ENCODE results near the gene TPO. TPM values are rescaled to one million over a fixed set of nuclear protein-coding genes. Genes with fewer than 3 reads are reported as not detected.

The TPO gene
- total RNA-seq, 2 donors from 2014 or later: 0.80 to 0.94 TPM

- no peak overlapping the region for H3K9ac ChIP-seq (ENCODE audit: low read depth in 2 of 2, low read length in 2 of 2)
- H3K4me1 ChIP-seq: no peaks in the 10 kb centered on the region
- no peak for DNase-seq
- no peak overlapping the region for H3K27ac ChIP-seq
- intact Hi-C loops (cut with DNase I): no loop called here
- H3K27me3 ChIP-seq: no peaks in the 10 kb centered on the region
- H3K4me3 ChIP-seq: no peak overlapping the region
- no peak for TF ChIP-seq CTCF (IDR thresholded peaks at IDR 0.05)
- H3K36me3 ChIP-seq: no peaks in the 10 kb centered on the region
- no peaks in the 10 kb centered on the region for H3K9me3 ChIP-seq
Observed at GRCh38 chr2:1397350-1397749, 15.9 kb upstream of the TPO start.

GRCh38 chr2:1398191-1398590, 15.1 kb upstream of the TPO start:
- no peaks in the 10 kb centered on the region for H3K27me3 ChIP-seq
- no peaks in the 10 kb centered on the region for H3K4me1 ChIP-seq
- TF ChIP-seq CTCF (IDR thresholded peaks at IDR 0.05): no peak
- no peak for DNase-seq
- no peak overlapping the region for H3K9ac ChIP-seq (ENCODE audit: low read depth in 2 of 2, low read length in 2 of 2)
- no peaks in the 10 kb centered on the region for H3K36me3 ChIP-seq
- no peak overlapping the region for H3K4me3 ChIP-seq
- H3K27ac ChIP-seq: no peak overlapping the region
- no peaks in the 10 kb centered on the region for H3K9me3 ChIP-seq
- intact Hi-C loops (cut with DNase I): no loop called here

- Histone ChIP-seq H3K4me1 (no peaks in the 10 kb centered on the region), H3K36me3 (no peaks in the 10 kb centered on the region), H3K9me3 (no peaks in the 10 kb centered on the region), H3K4me3 (no peak overlapping the region), H3K27ac (no peak overlapping the region), H3K27me3 (no peaks in the 10 kb centered on the region), H3K9ac (ENCODE audit: low read depth in 2 of 2, low read length in 2 of 2) (no peak overlapping the region)
- TF ChIP-seq CTCF (IDR thresholded peaks at IDR 0.05): no peak
- intact Hi-C loops (cut with DNase I): no loop called here
- no peak for DNase-seq
Observed at GRCh38 chr2:1400943-1401735, 12.1 kb upstream of the TPO start.

- no peak overlapping the region for H3K9ac ChIP-seq (ENCODE audit: low read depth in 2 of 2, low read length in 2 of 2)
- intact Hi-C loops (cut with DNase I): no loop called here
- H3K27ac ChIP-seq: no peak overlapping the region
- no peak for DNase-seq
- no peak overlapping the region for H3K4me3 ChIP-seq
- TF ChIP-seq CTCF (IDR thresholded peaks at IDR 0.05): no peak
- no peaks in the 10 kb centered on the region for H3K27me3 ChIP-seq
- H3K4me1 ChIP-seq: no peaks in the 10 kb centered on the region
- no peaks in the 10 kb centered on the region for H3K9me3 ChIP-seq
- H3K36me3 ChIP-seq: no peaks in the 10 kb centered on the region
Observed at GRCh38 chr2:1402064-1402463, 11.2 kb upstream of the TPO start.

- H3K36me3 ChIP-seq: no peaks in the 10 kb centered on the region
- TF ChIP-seq CTCF (IDR thresholded peaks at IDR 0.05): no peak
- DNase-seq: no peak
Observed at GRCh38 chr2:1403565-1403964, 9.7 kb upstream of the TPO start.

More at GRCh38 chr2:1403565-1403964, 9.7 kb upstream of the TPO start:
- Histone ChIP-seq H3K27ac (no peak overlapping the region), H3K27me3 (no peaks in the 10 kb centered on the region), H3K4me1 (no peaks in the 10 kb centered on the region), H3K9ac (ENCODE audit: low read depth in 2 of 2, low read length in 2 of 2) (no peak overlapping the region), H3K4me3 (no peak overlapping the region), H3K9me3 (no peaks in the 10 kb centered on the region)
- intact Hi-C loops (cut with DNase I): no loop called here
